Ammon's horn (tissue), 1 donor: ENCODE data around the gene PDE7B.
A peak's percentile ranks its signal among the peaks of the same experiment; 100 is the strongest.
"Not testable (repeated sequence)": the region's sequence is repeated elsewhere in the genome, so short reads cannot be mapped to it uniquely, and the experiment has no call there.

ENCODE experiments used
- DNase-seq: peaks from one replicate; pipeline ENCODE4 v3.0.0-alpha.2; 2016; ENCODE audit warnings: low spot score

The PDE7B gene

GRCh38 chr6:136113736-136114173 lies 262.3 kb downstream of the PDE7B start:
- DNase-seq = peak; percentile 65

DNA sequence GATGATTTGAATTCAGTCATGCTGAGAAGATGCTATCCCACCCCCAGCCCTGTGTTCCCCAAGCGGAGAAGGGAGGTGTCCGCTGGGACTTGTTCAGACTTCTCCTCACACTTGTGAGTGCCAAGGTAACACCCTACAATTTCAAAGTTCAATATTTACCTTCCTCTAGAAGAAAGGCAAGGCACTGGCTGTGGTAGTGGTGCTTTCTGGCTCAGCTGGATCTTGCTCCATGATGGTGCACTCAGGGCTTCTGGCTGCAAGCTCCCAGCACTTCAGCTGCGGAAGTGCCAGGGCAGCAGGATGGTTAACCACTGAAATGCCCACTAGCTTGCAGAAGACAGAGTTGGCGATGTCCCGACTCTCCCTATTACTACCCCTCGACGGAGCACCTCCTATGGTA lies 263.2 kb downstream of the PDE7B start:
- no peak for DNase-seq

- DNase-seq = no peak
These were observed 264.4 kb downstream of the PDE7B start for GRCh38 chr6:136115941-136116340.

DNA sequence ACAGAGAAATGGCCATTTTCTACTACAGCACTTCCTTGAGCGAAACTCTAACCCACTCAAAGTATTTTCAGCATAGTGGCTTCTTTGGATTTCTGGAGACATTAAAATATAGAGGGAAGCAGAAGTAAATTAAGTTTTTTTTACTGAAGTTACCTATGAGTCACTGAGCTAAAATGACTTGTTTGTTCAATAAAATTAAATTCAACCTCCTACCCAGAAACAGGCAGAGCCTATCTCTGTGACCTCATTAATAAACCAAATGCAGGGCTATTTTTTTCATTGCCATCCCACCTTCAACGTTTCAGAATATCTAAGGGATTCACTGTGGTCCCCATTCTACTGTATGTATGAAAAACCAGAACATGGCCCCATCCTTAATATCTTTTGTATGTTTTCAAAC lies 265.6 kb downstream of the PDE7B start:
- no peak for DNase-seq

DNA sequence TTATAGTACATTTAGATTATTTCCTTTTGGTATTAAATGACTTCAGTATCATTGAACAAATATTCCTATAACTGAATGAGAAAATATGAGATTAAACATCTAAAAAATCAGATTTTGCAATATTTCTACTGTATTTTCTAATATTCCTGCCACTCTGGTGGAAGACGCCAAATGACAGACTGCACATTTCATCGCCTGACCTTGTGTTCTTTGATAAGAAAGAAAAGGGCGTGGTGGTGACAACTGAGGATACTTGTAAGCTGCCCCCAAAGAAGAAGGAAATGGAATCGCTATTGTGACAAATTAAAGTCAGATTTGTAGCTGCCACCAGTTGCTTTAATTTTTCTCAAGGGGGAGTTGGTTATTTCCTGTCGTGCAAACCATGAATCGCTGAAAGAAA lies 267.3 kb downstream of the PDE7B start:
- DNase-seq = no peak

- DNase-seq = no peak
These were observed 272.0 kb downstream of the PDE7B start for GRCh38 chr6:136123468-136123867.

GRCh38 chr6:136125585-136125984 lies 274.1 kb downstream of the PDE7B start:
- DNase-seq = no peak

DNA sequence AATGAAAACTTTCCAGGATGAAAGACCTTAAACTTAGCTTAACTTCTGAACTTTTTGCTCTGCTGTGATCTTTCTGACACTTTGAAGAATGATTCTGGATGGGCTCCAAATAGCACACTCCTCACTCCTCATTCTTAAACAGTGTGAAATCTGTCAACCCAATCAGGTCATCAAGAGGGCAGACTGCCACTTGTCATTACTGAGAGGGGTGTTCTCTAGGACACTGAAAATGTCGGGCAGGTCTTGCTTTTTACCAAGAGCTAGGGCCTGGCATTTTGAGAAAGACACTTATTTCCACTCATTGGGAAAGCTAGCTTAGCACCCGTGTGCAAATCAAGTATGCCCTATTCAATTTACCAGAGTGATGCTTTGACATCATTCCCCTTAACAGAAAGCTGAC lies 276.4 kb downstream of the PDE7B start:
- no peak for DNase-seq

DNA sequence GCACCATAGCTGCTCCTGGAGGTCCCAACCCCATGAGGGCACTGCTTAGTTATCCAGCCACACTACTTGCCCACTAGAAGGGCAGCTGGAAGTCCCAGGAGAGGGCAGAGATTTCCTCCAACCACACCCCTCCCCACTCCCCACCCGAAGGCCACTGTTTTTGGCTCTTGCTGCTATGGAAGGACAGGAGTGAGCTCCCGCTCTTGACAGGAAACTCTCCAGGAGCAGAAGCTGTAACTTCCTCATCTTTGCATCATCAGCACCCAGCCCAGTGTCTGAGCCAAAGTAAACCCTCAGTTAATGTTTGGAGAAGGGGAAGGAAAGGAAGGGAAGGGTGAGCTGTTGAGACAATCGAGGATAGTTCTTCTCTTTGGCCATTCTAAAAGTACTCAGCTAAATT lies 277.9 kb downstream of the PDE7B start:
- no peak for DNase-seq

DNA sequence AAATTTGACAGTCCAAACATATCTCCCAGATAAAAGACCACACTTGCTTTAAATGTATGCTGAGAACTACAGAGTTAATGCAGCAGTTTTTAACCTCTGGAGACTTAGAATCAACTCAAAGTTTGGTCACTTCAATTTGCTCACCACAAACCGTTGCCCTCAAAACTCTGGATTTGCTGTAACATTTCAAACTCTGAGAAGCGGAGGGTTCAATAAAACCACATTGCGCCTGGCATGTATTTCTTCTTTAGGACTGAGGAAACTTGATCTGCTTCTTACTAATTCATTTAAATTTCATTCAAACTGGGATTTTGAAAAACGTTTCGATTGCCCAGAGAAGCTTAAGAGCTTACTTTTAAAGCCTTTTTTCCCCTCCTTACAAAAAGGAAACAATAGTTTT lies 282.8 kb downstream of the PDE7B start:
- DNase-seq = no peak

GRCh38 chr6:136134751-136135150 lies 283.2 kb downstream of the PDE7B start:
- DNase-seq = no peak

DNA sequence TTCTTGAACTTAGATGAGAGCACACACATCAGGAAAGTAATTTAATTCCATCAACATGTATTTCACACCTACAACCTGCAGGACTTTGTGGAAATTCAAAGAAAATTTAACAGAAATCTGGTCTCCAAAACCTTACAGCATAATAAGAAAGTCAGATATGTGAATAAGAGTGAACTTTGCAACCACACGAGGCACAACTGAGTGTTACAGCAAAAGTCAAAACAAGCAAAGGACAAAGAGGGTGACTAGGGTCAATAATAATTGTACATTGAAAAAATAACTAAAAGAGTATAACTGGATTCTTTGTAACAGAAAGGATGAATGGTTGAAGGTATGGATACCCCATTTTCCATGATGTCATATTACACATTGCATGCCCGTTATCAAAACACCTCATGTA lies 284.8 kb downstream of the PDE7B start:
- DNase-seq = no peak

DNA sequence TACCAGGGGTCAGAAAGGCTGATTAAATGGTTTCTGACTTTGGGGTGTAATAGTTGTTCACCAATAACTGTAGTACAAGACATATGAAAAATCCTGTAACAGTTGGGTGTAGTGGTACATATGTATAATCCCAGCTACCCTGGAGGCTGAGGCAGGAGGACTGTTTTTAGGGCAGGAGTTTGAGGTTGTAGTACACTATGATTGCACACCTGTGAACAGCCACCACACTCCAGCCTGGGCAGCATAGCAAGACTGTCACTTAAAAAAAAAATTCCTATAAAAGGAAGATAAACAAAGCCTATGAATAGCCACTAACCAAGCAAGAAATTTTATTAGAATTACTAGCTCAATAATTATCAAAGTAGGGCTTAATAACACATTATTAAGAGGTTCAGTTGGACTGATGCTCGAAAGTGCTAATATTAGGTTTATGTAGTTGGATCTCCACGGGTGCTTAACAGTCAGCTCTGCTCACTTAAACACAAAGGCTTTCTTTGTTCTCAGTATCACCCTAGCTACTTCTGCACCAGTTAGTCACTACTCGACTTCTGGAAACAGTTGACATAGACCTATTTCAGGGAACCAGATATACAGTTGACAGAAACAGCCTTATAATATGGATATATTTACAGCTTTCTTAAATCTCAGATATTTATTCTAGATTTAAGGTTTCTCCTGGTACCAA lies 285.6 kb downstream of the PDE7B start:
- DNase-seq = no peak

GRCh38 chr6:136137739-136138402 lies 286.4 kb downstream of the PDE7B start:
- no peak for DNase-seq

DNA sequence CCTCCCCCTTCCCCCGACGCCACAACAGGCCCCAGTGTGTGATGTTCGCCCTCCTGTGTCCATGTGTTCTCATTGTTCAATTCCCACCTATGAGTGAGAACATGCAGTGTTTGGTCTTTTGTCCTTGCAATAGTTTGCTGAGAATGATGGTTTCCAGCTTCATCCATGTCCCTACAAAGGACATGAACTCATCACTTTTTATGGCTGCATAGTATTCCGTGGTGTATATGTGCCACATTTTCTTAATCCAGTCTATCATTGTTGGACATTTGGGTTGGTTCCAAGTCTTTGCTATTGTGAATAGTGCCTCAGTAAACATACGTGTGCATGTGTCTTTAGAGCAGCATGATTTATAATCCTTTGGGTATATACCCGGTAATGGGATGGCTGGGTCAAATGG lies 287.6 kb downstream of the PDE7B start:
- not testable (repeated sequence) for DNase-seq

- no peak for DNase-seq
These were observed 292.9 kb downstream of the PDE7B start for GRCh38 chr6:136144251-136145023.

DNA sequence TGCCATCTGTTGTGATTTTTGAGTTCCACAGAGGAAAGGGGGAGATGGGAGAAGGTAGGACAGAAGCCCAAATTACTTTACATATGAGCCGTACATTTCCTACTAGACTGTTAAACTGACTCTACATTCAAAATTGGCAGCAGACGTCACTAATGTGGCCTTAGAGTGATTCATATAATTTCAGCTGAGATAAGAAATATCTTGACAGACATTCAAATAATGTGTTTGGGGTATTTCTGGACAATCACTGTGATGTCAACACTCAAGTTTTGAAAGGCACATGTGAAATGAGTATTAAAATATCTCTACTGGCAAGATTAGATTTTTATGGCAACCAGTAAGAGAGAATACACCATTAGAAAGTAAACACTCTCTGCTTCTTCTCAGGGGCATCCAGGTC lies 294.6 kb downstream of the PDE7B start:
- no peak for DNase-seq

DNA sequence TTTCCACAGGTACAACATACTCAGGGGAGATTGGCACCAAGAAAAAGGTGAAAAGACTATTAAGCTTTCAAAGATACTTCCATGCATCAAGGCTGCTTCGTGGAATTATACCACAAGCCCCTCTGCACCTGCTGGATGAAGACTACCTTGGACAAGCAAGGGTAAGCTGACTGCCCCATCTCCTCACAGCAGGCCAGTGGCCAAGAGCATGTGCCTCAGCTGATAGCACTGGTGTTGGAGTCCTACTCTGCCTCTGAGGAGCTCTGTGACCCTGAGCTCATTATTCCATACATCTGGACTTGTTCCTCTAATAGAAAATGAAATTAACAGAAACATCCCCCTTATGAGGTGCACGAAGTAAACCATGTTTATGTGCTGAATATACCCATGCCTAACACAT lies 295.8 kb downstream of the PDE7B start:
- DNase-seq = no peak

DNA sequence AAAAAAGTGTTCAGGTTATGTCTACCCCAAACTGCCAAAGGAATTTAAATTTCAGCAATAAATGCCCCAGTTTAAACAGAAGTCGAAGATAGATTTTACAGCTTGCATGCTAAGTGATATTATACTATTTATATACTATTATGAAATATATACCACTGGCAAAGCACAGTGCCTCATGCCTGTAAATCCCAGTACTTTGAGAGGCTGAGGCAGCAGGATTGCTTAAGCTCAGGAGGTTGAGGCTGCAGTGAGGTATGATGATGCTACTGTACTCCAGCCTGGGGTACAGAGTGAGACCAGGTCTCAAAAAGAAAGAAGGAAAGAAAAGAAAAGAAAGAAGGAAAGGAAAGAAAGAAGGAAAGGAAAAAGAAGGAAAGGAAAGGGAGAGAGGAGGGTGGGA lies 296.6 kb downstream of the PDE7B start:
- no peak for DNase-seq

- DNase-seq = no peak
These were observed 297.0 kb downstream of the PDE7B start for GRCh38 chr6:136148523-136148922.

DNA sequence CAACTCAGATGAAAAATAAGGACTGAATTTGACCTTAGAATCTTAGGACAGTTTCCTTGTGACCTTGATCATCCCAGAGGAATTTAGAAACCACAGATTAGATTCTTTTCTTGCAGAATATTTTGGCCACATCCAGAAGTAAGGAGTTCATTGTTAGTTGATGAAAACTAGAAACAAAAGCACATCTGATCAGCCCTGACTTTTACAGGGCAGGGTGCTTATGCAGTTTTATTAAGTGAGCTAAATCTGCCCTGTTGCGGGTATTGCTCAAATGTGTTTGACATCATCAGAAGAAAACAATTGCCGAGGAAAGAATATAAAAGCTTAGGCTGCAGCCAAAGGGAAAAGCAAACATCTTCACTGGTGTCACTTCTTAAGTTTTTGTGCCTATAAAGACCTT lies 297.8 kb downstream of the PDE7B start:
- no peak for DNase-seq

- DNase-seq = no peak
These were observed 299.5 kb downstream of the PDE7B start for GRCh38 chr6:136150961-136151360.

DNA sequence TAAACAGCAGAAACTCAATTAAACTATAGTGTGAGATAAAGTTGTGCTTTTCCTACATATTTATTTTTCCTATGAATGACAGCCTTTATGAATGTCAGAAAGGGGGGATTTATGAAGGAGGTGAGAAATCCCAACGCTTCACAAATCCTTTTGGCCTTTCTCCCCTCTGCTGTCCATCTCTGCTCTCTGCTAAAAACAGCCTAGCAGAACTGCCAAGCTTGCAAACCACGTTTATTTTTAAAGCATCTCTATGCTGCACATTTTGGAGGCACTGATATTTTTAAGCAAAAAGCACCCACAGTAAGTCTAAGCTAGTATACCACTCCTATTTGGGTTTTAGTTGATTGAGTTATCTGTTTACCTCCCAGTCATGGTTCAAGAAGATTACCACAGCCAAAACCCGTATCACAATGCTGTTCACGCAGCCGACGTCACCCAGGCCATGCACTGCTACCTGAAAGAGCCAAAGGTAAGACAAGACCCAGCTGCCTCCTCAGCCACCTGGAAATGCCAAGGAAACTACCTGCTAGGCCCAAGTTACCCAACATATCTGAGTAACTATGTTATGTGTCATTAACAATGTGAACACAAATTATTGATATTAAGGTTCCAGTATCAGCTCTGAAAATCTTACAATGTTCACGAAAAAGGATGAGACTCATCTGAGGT lies 302.3 kb downstream of the PDE7B start:
- DNase-seq = no peak
